Fibroblast of peridontal ligament (primary cell): ENCODE measurements around the gene BRD1.
"Not testable (repeated sequence)": the region's sequence is repeated elsewhere in the genome, so short reads cannot be mapped to it uniquely, and the experiment has no call there.

ENCODE experiments used
- DNase-seq: peaks from one replicate; pipeline ENCODE4 v3.0.0-alpha.2; 2010; ENCODE audit errors: extremely low read depth

BRD1 gene

DNA sequence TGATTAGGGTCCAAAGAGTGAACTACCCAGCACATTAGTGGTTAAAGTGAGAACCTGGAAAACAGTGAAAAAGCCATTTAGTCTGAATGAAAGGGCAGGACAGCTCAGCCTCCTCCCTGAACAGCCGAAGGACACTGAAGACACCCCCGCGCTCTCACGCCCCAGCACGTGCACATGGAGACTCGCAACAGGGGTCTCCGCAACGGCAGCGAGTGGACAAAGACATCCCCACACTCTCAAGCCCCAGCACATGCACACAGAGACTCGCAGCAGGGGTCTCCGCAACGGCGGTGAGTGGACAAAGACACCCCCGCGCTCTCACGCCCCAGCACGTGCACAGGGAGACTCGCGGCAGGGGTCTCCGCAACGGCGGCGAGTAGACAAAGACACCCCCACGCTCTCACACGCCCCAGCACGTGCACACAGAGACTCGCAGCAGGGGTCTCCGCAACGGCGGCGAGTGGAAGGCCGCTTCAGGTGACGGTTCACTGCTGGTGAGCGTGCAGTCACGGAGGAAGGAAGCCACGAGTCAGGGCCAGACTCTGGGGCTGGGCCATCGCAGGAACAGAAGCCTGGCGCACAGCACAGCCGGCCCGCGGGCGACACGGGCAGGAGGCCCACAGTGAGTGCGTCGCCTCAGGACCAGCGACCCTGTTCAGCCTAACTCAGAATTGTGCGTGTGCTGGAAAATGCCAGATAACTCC is 43.6 kb downstream of the BRD1 start:
- no peak for DNase-seq

GRCh38 chr22:49783036-49783746 is 44.5 kb downstream of the BRD1 start:
- no peak for DNase-seq

GRCh38 chr22:49781886-49782285 is 45.8 kb downstream of the BRD1 start:
- DNase-seq = not testable (repeated sequence)

GRCh38 chr22:49781289-49781782 is 46.3 kb downstream of the BRD1 start:
- DNase-seq = no peak

DNA sequence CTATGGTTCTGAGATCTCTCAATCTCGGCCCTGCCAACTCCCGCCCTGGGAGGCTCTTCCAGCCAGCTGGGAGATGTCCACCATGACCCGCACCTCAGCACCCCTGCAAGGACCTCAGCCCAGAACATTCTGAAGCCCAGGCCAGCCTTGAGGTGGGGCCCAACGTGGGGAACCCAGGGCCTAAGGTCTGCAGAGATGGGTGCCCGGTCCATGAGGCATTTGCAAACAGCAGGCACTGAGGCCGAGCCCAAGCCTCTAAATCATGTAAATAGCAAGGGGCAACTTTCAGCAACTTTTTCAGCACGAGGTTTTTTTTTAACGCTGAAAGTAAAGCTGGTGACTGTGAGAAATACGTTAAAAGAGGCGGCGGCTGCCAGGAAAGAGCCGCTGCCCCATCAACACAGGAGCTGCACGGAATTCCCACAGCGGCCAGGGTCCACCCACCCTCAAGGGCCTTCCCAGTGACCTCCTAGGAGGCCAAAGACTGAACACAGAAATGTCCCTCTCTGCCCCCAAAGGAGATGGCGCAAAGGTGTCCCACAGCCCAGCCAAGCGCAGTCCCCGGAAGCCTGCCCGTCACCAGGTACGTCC is 46.9 kb downstream of the BRD1 start:
- no peak for DNase-seq

DNA sequence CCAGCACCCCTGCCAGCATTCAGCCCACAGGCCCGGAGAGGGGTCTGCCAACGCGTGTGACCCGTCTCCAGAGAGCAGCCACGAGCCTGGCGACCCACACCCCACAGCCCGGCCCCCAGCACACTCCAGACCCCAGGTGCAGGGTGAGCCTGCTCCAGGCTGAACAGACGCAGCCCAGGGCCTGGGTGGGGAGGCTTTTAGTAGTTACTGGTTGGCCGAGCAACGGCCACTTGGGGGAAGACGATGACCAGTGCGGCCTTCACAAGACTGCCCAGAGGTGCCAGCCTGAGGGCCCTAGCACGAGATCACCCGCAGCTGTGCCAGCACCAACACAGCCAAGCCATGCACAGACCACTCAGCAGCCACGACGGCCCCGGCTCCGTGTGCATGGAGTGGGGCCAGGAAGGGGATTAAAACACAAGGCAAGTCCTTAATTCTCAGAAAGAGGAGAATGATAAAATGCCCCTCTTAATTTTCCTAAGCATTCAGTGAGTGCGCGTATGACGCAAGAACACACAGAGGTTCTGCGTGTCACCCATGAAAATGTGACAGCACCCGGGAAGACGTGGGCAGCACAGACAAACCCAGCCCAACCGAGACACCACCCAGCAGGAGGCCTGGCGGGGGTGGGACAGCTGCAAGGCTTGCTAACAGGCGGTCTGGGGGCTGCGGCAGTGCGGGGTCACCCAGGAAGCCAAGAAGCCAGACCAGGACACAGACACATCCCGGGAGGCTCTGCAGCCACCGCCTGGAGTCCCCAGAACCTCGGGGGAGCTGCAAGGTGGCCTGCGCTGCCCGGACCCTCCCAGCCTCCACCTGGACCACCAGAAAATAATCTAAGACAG is 47.6 kb downstream of the BRD1 start:
- no peak for DNase-seq

DNA sequence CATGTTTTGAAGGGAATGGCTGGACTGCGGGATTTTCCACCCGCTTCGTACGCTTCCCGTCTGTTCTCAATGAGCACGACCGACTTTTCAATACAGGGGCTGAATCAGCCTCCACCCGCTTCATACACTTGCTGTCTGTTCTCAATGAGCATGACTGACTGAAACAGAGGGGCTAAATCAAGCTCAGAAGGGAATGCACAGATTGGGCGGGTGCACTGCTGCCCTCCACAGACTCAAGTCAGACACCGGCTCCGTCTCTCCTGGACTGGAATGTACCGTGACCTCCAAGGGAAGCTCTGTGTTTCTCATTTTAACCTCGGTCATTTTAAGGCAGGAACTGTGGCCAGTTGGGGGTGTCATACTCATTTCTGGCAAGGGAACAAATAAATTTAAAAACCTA is 48.5 kb downstream of the BRD1 start:
- DNase-seq = no peak

DNA sequence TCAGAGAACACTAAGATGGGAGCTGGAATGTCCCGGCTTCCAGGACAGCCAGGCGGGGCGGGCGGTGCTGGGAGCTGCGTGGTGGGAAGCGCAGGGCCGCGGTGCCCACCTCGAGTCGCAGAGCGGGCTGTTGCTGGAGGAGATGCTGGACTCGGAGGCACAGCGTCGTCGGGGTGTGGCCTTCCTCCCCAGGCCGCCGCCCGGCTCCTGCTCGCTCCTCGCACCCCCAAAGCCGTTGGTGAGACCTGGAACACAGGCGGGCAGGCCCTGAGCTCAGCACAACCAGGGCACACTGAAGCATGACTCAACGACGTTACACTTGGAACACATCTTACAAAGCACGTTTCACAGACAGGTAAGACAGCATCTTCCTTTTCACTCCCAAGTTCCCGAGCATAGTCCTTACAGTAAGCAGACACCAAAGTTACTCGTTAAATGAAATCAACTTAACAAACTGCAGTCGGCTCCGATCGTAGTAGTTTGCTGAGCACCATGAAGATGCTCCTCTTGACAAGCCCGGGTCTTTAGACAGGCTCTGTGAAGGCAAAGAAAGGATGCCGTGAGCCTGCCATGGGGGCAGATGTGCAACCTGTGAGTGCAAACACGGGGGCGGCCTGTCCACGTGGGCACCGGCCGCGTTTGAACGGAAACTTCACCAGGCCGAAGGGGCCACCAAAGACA is 50.0 kb downstream of the BRD1 start:
- no peak for DNase-seq

DNA sequence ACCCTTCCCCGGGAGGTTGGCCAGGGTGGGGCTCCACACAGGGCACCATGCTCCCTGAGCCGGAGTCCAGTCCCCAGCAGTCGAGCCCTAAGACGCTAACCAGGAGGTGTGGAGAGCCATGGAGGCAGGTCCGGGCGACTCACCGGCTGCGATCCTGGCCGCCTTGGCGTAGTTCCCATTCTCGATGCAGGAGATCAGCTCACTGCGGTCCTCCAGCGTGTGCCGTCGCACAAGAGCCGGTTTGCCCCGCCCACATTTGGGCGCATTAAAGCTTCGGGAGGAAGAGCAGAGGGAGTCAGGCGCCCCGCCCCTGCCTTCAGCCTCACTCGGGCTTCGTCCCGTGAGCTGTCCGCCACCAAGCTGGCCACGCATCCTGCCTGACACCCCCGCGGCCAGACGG is 50.8 kb downstream of the BRD1 start:
- no peak for DNase-seq

- DNase-seq = no peak
These were observed 51.7 kb downstream of the BRD1 start for GRCh38 chr22:49775867-49776511.

DNA sequence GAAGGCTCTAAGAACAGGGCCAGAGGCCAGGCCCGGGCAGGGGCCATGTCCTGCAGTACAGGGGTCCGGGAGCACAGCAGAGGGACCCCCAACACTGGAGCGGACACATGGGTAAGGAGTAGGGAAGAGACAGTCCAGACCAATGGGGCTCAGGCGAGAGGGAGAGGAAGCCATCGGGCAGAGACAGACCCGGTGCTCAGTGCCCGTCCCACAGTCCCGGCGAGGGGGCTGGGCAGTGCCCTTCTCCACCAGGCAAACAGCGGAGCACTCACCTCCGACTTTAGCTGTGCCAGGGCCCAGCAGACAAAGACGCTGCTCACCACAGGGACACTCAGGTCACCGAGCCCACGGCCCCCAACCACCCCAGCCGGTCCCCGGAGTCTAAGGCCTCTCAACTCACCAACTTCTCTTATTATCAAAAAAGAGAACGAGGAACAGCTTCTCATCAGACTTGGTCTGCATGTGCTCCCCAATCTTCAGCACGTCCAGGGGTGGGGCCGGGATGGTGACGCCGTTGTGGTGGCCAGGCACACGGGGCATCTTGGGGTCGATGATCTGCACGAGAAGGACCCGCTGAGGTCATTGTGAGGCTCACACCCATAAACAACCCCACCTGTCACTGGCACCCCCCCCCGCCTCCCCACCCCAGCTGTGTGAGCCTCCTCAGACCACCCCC is 52.3 kb downstream of the BRD1 start:
- no peak for DNase-seq

- no peak for DNase-seq
These were observed 53.0 kb downstream of the BRD1 start for GRCh38 chr22:49774499-49775151.

DNA sequence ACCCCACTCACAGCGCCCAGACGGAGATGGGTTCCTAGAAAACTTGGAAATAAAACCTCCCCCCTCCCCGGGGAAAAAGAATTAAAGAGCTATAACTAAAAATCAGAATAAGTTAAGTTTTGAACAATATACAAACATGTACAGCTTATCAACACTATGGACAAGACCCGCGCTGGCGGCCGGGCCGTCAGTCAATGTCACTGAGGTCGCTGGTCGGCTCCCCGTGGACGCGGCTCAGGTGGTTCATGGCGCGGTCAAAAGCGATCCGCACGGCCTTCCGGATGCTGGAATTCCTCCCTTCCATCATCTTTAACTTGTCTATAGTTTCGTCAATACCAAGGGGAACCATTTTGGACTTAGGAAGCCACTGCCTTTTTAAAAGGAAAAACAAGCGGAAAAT is 53.6 kb downstream of the BRD1 start:
- no peak for DNase-seq

DNA sequence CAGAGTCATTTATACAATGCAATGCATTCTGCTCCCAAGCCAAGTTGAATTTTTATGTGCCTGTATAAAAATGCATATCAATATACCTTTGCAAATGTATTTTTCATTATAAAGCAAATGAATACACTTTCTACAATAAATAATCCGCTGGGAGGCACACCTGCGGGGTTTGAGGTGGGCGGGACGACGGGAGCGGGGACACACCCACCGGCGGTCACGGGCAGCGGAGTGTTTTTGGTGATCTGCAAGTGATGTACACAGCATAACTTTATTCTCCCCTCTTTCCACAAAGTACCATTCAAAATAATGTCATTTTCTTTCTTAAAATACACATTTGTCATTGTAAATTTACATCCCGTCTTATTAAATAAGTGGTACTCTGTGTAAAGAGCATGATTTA is 54.1 kb downstream of the BRD1 start:
- no peak for DNase-seq

DNA sequence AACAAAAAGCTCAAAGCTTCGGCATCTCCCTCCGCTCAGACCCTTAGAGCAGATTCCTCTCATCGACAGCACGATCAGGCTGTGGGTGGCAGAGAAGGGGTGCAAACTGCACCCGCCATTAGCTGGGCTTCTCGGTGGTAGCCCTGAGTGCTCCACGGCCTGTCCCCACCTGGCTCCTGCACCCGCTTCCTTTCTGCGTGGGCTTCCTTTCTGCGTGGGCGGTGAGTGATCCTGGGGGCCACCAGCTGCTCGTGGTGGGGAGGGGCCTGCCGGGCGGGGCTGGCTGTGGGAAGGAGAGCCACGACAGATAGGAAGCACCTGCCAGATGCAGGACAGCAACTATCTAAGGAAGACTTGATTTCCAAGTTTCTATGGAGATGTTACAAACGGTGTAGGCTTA is 55.0 kb downstream of the BRD1 start:
- DNase-seq = no peak

DNA sequence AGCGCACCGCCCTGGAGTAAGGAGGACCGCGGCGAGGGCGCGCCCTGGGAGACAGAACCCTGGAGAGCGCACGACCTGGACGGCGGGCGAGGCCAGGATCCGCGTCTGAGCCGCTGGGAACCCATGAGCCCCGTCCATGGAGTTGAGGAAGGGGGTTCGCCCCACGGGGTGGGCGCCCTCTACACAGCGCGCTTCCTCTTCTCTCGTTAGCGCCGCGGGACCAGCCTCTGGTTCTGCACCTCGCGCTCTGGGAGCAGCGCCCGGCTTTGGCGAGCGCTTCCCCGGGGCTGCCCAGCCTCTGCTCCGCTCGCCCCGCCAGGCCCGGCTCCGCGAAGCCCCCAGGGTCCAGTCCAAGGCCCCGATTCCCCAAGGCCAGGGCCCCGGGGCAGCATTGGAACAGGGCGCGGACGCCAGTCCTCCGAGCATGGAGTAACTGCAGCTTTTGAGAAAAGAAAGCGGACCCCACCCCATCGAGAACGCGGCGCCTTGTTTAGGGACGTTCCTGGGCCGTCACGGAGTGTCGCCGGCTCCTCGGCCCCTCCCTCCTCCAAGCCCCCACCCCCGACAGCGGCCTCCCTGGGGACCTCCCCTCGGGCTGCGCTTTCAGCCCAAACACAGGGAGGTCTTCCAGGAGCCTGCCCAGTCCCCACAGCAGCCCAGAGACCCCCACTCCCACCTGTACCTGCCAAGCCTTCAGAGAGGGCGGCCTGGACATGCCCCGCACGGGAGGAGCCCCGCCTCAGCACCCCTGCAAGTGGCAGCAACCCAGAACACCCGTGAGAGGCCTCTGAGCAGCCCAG is 56.2 kb downstream of the BRD1 start:
- DNase-seq = no peak

- no peak for DNase-seq
These were observed 57.0 kb downstream of the BRD1 start for GRCh38 chr22:49770547-49771265.
